Medulla oblongata (tissue), 1 donor: Measurements from ENCODE around the gene RHBDD2.
"Not testable (repeated sequence)": the region's sequence is repeated elsewhere in the genome, so short reads cannot be mapped to it uniquely, and the experiment has no call there.

Experiments used
- DNase-seq: peaks from one replicate; pipeline ENCODE4 v3.0.0-alpha.2; 2015; ENCODE audit errors: extremely low spot score

RHBDD2 gene

DNA sequence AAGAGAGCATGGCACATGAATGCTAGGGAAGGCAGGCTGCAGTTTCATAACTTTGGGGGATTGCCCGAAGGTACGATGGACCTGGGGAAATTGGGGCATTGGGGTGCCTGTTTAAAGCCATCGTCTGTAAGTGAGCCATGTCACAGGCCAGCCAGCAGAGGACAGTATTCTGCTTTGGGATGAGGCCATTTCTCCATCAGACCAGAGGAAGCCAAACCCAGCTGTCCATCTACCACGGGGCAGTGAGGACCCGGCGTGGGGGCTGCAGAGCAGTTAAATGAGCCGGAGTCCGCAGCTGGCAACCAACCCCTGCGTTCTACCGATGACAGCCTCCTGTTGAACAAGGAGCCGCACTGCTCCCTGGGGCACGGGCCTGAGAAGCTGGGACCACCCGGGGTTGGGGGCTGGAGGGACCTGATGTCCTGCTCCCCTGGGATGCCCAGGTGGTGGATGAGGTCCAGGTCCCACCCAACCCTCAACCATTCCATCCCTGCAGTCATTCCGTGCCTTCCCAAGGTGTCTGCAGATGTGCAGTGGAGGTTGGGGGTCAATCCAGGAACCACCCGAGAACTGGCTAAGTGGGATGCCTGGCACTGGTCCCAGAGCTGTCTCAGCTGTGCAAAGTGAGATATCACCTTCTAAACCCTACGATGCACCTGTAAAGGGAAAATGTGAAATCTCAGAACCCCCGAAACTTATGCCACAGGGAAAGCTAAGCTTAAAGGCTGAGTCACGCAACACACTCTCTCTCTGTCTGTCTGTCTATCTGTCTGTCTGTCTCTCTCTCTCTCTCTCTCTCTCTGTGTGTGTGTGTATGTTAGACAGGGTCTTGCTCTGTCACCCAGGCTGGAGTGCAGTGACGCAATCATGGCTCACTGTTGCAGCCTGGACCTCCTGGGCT is 12.1 kb upstream of the RHBDD2 start:
- DNase-seq, result peak; percentile 80

DNA sequence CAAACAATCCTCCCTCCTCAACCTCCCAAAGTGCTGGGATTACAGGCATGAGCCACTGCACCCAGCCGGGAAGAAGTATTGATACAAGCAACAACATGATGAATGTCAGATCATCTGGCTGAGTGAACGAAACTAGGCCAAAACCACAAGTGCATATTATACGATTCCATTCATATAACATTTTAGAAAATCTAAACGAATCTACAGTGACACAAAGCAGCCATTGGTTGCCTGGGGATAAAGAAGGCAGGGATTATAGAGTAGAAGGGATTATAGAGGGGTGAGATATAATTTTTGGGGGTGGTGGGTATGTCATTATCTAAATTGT is 11.5 kb upstream of the RHBDD2 start:
- no peak for DNase-seq

DNA sequence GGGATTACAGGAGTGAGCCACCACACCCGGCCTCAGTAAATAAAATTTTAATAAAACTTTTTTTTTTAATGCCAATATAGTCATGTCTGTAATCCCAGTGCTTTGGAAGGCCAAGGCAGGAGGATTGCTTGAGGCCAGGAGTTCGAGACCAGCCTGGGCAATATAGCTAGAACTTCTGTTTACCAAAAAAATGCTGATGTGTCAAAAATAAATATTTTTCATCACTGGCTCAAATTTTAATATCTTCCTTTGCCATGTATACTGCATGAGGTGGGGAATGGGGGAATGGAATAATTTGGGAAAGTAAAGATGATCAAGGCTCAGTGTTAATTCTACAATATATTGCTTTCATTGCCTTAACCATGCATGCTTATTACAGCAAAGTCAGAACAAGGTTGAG is 10.7 kb upstream of the RHBDD2 start:
- no peak for DNase-seq

DNA sequence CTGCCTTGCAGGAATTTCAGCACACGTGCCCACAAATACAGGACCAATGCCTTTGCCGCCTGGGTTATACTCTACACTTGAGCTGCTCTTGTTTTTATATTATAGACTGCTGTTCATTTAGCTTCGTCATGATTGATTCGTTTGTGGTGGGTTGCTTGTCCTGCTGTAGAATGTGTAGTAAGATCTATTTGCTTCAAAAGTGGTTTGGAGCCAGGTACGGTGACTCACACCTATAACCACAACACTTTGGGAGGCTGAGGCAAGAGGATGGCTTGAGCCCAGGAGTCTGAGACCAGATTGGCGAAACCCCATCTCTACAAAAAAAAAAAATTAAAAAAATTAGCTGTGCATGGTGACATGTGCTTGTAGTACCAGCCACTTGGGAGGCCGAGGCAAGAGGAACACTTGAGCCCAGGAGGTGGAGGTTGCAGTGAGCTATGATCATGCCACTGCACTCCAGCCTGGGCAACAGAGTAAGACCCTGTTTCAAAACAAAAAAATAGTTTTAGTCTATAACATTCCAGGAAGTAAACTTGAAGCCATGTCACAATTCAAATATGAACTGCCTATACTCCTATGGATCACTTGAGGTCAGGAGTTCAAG is 9.0 kb upstream of the RHBDD2 start:
- DNase-seq, result no peak

DNA sequence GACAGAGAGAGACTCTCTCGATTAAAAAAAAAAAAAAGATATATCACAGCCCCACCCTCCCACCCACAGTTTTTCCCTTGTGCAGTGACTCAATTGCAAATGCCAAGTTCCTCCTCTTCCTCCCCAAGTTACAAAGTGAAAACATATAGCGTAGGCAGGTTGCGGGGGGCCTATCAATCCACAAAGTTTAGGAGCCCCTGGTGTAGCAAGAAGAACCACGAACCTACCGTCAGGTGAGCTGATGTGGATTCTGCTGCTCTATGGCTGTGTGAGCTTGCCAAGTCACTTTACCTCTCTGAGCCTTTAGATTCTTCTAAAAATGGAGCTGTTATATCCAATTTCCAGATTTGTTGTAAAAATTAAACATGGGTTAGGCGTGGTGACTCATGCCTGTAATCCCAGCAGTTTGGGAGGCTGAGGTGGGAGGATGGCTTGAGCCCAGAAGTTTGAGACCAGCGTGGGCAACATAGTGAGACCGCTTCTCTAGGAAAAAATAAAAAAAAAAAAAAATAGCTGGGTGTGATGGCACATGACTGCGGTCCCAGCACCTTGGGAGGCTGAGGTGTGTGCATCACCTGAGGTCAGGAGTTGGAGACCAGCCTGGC is 8.2 kb upstream of the RHBDD2 start:
- no peak for DNase-seq

DNA sequence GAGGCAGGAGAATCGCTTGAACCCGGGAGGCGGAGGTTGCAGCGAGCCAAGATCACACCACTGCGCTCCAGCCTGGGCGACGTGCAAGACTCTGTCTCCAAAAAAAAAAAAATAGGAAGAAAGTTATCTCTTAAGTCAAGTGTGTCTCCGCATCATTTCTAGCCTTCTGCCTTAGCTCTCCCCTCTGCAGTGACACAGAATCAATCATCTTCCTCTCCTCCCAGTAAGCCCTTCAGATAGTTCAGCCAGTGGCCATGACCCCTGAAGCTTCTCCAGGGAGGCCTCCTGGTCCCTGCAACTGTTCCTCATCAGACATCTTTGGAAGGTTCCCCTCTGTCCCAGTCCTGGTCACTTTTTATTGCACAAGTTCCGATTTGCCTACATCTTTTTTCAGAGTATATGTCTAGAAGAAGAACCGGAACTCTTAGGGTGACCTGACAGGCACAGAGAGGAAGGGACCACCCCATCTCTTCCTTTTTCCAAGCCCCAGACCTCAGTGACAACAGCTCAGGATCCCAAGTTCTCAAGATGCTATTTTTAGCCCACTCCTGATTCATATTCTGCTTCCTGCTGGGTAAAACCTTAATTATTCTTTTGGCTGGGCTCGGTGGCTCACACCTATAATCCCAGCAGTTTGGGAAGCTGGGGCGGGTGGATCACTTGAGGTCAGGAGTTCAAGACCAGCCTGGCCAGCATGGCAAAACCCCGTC is 6.6 kb upstream of the RHBDD2 start:
- DNase-seq, result no peak

DNA sequence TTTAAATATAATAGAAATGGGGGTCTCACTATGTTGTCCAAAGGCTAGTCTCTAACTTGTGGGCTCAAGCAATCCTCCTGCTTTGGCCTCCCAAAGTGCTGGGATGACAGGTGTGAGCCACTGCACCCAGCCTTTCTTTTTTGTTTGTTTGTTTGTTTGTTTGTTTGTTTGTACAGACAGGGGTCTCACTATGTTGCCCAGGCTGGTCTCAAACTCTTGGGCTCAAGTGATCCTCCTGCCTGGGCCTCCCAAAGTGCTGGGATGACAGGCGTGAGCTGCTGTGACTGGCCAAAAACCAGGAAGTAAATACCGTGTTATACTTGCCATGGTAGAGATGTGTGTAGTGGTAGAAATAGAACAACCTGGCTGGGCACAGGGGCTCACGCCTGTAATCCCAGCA is 4.7 kb upstream of the RHBDD2 start:
- not testable (repeated sequence) for DNase-seq

DNA sequence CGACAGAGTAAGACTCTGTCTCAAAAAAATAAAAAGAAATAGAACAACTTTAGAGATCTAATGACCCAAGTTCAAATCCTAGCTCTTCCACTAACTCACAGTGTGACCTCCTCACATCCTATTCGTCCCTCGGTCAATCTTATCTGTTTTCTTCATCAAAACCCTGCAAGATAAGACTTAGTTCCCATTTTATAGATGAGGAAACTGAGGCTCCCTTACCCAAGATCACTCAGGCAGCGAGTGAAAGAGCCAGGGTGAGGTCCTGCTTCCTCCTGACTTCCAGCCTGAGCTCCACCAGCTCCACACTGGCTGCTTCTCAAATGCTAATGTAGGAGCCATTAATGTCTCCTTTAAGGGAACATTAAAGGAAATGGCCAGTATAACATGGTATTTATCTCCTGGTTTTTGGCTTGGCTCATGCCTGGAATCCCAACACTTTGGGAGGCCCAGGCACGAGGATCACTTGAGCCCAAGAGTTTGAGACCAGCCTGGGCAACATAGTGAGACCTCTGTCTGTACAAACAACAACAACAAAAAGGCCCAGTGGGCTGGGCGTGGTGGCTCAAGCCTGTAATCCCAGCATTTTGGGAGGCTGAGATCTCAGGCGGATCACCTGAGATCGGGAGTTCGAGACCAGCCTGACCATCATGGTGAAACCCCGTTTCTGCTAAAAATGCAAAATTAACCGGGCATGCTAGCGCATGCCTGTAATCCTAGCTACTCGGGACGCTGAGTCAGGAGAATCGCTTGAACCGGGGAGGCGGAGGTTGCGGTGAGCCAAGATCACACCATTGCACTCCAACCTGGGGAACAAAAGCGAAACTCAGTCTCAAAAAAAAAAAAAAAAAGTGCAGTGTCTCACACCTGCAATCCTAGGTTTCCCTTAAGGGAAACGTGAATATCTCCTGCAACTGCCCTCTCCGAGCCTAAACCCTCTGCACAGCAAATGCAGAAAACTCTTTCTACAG is 3.4 kb upstream of the RHBDD2 start:
- DNase-seq, result no peak

DNA sequence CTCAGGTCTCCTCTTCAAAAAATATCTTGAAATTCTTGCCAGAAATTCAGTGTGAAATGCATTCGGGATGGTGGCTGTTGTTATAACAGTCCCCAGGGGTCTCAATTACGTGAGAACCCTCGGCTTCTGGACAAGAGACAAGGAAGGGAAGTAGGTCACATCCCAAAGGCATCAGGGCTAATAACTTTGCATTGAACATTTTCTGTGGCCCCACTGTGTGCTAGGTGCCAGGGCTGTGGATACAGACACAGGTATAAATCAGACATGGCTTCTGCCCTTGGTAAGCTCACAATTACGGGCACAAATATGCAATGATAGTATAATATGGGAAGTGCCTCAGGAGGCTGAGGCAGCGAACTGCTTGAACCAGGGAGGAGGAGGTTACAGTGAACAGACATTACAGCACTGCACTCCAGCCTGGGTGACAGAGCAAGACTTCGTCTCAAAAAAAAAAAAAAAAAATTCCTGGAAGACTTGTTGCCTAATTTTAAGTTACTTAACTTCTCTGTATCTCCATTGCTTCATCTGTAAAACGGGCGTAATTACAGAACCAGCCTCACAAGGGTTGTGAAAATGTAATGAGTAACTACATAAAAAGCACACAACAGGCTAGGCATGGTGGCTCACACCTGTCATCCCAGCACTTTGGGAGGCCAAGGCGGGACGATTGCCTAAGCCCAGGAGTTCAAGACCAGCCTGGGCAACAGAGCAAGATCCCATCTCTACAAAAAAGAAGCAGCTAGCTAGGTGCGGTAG is 2.5 kb upstream of the RHBDD2 start:
- DNase-seq, result no peak

DNA sequence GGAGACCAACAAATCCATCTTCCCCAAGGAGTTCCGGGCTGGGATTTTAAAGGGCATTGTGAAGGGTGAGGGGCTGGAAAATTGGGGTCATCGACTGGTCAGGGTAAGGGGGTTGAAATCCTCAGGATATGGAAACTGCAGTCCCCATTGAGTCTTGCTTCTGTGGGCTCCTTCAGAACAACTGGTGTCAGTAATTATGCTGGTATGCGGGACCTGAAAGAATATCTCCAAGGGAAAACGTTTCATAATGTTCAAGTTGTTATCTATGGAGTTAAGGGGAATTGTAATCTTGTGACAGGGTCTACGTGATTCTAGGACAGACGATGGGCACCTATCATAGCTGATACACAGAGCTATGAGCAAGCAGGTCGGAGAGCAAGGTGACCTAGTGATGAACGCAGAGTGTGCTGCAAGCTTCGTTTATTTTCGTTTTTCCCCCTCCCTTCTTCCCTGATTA is 494 bp upstream of the RHBDD2 start:
- no peak for DNase-seq

DNA sequence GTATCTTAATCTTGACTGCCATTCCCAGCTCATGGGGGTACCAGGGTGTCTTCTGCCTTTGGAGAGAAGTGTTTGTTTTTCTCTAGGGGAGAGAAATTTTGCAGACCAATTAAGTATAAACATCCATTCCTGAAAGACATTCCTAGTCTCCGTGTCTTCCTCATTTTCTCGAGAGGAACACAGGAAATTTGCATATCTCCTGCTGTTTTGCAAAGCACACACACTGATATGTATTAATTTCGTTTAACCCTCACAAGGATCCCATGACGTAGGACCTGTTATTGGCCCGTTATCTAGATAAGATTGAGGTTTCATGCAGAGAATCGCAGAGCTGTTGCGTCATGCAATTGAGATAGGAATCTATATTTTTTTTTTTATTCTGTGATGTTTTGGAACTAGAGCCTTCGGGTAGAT is 944 bp downstream of the RHBDD2 start:
- peak; percentile 10 for DNase-seq

DNA sequence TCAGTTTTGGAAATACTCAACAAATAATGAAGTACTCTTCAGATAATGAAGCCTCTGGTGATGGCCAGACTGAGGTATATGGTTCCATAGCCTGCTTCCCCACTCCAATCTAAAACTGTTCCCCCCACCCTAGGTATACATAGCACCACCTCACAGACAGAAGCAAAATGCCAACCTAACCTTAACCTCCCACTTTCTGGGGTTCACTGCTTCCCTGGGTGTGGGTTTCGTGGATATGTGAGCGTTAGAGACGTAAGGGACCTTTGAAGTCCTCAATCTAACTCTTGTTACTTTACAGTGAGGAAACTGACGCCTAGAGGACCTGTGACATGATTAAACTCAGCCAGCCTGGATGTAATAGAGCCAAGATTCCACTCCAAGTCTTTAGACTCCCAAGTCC is 1.4 kb downstream of the RHBDD2 start:
- DNase-seq, result no peak

DNA sequence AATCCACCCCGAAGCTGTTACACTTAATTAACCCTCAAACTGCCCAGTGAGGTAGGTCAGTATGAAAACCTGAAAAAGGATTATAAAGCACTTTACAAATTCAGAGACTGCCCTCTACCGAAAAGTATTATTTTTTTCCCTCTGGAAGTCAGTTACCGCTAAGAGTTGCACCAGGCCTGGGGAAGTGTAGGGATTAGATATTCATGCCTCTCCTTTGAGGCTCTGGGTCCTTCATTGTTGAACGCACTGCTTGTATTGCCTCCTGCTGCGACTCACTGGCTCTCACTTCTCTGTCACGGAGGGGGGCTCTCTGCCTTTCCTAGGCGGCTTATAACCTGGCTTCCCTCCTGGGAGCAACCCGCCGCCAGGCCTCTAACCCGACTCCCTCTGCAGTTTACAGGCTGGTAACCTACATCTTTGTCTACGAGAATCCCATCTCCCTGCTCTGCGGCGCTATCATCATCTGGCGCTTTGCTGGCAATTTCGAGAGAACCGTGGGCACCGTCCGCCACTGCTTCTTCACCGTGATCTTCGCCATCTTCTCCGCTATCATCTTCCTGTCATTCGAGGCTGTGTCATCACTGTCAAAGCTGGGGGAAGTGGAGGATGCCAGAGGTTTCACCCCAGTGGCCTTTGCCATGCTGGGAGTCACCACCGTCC is 2.7 kb downstream of the RHBDD2 start:
- DNase-seq, result no peak

DNA sequence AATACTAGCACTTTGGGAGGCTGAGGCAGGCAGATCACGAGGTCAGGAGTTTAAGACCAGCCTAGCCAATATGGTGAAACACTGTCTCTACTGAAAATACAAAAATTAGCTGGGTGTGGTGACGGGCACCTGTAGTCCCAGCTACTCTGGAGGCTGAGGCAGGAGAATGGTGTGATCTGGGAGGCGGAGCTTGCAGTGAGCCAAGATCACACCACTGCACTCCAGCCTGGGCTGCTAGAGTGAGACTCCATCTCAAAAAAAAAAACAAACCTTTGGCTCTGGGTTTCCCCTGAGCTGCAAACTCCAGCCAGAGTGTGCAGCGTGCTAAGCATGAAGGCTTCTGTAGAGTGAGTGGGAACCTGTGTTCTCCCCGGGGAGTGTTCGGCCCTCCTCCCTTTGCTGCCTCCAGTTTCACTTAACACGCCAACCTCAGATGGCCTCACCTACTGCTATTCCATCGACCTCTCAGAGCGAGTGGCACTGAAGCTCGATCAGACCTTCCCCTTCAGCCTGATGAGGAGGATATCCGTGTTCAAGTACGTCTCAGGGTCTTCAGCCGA is 4.5 kb downstream of the RHBDD2 start:
- not testable (repeated sequence) for DNase-seq

DNA sequence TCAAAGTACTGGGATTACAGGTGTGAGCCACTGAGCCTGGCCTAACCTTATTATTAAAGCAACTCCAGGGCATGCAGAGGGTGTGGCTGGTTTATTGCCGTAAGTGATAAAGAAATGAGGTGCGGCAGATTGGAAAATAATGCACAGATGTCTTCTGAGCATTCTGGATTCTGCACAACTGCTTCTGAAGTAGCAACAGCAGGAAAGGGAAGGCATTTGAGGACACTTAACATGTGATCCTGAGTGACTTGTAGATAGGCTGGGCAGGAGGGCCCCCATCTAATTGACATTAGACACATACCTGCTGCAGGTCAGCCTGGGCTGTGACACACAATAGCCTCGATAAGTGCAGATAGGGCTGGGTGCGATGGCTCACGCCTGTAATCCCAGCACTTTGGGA is 5.6 kb downstream of the RHBDD2 start:
- no peak for DNase-seq

DNA sequence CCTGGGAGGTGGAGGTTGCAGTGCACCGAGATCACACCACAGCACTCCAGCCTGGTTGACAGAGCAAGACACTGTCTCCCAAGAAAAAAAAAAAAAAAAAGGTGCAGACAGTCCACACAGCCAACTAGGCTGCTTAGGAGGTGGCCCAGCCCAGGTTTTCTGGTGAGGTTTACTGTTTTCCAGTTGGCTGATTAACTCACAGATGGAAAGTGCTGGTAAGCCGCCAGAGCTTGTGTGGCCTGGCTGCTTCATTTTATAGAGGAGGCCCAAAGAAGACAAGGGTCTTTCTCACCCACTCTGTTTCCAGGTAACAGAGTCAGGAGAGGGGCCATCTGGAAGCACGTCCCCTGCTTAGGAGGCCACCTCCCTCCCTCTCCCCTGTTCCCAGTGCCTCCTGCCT is 6.2 kb downstream of the RHBDD2 start:
- DNase-seq, result no peak

DNA sequence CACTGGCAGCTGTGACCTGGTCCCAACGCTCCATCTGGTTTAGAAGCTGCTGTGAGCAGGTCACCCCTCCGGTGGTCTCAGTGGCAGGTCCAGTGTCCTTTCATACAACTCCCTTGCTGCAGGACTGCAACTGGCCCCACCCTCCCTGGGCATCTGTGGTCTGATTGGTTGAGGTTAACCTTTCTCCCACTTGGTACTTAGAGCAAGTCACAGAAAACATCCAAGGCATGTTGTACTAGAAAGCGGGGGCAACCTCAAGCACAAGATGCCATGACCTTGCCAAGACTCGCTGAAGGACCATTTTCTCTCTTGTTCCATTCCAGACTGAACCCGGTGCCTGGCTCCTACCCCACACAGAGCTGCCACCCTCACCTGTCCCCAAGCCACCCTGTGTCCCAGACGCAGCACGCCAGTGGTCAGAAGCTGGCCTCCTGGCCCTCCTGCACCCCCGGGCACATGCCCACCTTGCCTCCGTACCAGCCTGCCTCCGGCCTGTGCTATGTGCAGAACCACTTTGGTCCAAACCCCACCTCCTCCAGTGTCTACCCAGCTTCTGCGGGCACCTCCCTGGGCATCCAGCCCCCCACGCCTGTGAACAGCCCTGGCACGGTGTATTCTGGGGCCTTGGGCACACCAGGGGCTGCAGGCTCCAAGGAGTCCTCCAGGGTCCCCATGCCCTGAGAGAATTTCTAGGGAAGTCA is 9.0 kb downstream of the RHBDD2 start:
- no peak for DNase-seq

DNA sequence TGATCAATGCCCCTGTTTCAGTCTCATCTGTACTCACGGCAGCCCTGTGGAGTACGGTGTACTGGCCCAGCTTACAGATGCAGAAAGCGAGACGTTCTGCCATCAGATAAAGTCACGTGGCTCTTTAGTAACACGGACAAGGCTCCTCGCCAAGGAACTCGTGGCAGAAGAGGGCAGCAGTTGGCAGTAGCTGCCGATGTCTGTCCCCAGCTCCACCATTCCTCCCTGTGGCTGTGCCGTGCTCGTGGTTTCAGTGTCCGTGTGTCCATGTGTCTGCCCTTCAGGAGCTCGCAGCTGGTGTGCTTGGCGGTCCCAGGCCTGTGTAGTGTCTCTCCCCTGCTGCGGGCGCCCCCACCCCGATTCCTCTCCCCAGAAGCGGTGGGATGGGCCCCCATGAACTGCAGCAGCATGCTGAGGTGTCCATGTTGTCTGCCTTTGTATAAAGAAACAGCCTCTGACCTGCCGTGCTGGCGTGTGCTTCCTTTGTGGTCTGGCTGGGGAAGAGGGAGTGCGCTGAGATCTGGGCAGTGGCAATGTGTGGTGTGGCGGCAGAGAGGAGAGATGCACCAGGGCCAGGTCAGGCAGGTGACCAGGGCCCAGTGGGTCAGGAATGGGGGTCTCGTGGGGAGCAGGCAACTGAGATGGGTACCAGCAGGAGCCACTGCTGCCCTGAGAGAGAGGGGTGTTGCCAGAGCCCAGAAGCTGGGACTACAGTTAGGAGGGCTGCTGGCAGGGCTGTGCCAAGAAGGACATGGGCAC is 9.8 kb downstream of the RHBDD2 start:
- peak; percentile 82 for DNase-seq
